GM13976 (cell line): ENCODE data around the gene DOCK11.

Source experiments
- DNase-seq: peaks from one replicate; pipeline ENCODE4 v3.0.0; 2012; ENCODE audit warnings: low spot score
- in situ Hi-C: fragments of 300-500 bp; cut with MboI; formaldehyde crosslinking; loops from one replicate; pipeline ENCODE4 v1.12.0; 2022; ENCODE audit warnings: low sequenced_read_pairs, mixed read lengths, inconsistent platforms; ENCODE audit not compliant: unreplicated experiment
- TF ChIP-seq, protein P1 (sequence below): IDR thresholded peaks from 2 replicates; pipeline ENCODE4 v1.5.1; 2012; ENCODE audit warnings: borderline replicate concordance, mild to moderate bottlenecking; ENCODE audit not compliant: insufficient read depth; ENCODE audit errors: extremely low read depth, missing control alignments, control extremely low read depth

DOCK11 gene

GRCh38 chrX:118614150-118614549 lies 118.5 kb downstream of the DOCK11 start:
- in situ Hi-C loops = loop anchor here (10.0 kb wide), 1 partner anchor 191 kb away; no protein-coding TSS in a partner anchor
- DNase-seq = peak; percentile 14
- TF ChIP-seq, protein P1, sequence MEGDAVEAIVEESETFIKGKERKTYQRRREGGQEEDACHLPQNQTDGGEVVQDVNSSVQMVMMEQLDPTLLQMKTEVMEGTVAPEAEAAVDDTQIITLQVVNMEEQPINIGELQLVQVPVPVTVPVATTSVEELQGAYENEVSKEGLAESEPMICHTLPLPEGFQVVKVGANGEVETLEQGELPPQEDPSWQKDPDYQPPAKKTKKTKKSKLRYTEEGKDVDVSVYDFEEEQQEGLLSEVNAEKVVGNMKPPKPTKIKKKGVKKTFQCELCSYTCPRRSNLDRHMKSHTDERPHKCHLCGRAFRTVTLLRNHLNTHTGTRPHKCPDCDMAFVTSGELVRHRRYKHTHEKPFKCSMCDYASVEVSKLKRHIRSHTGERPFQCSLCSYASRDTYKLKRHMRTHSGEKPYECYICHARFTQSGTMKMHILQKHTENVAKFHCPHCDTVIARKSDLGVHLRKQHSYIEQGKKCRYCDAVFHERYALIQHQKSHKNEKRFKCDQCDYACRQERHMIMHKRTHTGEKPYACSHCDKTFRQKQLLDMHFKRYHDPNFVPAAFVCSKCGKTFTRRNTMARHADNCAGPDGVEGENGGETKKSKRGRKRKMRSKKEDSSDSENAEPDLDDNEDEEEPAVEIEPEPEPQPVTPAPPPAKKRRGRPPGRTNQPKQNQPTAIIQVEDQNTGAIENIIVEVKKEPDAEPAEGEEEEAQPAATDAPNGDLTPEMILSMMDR = no peak

- no peak for DNase-seq
- TF ChIP-seq, protein P1 = no peak
- in situ Hi-C loops = loop anchor here (10.0 kb wide), 1 partner anchor 190 kb away; no protein-coding TSS in a partner anchor
Measured at GRCh38 chrX:118615141-118615540, 119.5 kb downstream of the DOCK11 start.

GRCh38 chrX:118621081-118621759 lies 125.6 kb downstream of the DOCK11 start:
- DNase-seq = no peak
- in situ Hi-C loops = no loop called here

DNA sequence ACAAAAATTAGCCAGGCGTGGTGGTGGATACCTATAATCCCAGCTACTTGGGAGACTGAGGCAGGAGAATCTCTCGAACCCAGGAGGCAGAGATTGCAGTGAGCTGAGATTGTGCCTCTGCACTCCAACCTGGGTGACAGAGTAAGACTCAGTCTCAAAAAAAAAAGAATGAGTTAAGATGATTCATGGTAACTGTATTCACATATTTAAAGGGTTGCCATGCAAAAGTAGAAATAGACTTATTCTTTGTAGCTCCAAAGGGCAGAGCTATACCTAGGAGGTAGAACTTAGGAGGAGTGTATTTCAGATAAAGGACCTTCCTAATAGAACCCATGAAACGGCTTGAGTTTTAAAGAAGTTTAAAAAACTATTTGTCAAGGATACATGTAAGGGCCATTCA lies 127.4 kb downstream of the DOCK11 start:
- no peak for DNase-seq
- in situ Hi-C loops = no loop called here
- TF ChIP-seq, protein P1 = no peak

More at GRCh38 chrX:118621081-118621759, 125.6 kb downstream of the DOCK11 start:
- TF ChIP-seq, protein P1 = no peak

DNA sequence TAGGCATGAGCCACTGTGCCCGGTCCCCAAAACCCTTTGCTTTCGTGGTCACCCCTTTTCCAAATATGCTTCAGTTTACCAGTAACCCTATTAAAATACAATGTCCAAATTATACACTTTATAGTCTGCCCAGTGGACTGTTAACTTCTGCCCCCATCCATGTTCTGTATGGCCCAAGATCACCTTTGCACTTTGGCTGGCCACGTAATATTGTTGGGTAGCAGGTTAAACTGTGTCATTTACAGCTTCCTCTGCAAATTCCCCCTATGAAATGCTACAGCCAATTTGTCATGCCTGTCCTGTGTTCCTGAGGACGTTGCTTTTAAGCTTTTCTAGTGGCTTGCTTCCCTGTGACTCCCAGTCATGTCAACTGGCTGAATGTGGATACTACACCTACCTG lies 130.7 kb downstream of the DOCK11 start:
- TF ChIP-seq, protein P1 = no peak
- no peak for DNase-seq
- in situ Hi-C loops = no loop called here

GRCh38 chrX:118627084-118627758 lies 131.6 kb downstream of the DOCK11 start:
- TF ChIP-seq, protein P1 = peak; percentile 25
- peak; percentile 14 for DNase-seq
- in situ Hi-C loops = no loop called here
